Measurements from ENCODE around the gene ABCA5.

The ABCA5 gene

DNA sequence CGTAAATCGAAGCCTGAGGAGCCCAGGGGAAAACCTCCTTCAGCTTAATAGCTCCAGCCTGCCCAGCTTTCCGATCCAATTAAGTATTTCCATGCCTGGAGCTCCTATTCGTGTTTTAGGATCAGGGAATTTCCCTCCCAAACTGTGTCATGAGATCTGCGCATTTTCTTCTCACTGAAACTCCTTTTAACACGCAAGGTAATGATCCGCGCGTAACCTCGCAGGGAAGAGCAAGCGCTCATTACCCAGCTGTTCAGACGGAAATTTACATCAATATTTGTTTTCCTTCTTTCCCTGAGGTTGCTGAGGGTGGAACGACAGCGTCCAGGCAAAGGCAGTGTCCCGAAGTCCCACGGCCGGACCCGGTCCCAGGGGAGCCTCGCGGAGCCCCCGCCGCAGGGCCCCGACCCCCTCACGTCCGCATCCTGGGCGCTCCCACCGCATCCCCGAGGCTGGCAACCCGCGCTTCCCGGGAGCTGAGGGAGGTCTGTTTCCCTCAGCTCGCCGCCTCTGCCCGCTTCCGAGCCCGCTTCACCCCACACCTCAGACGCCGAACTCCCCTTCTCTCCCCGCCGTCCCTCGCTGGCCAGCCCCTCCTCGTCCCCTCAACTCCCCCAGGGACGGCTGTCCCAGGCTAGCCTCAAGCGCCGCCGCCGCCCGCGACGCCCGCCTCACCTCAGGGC is 415 bp downstream of the ABCA5 start:
- Histone ChIP-seq H3K27ac (replicated peaks) (peak overlapping the region; percentile 56), H3K27me3 (ENCODE audit: insufficient read depth, poor library complexity, severe bottlenecking) (no peaks in the 10 kb centered on the region), H3K4me3 (replicated peaks; ENCODE audit: insufficient read depth, low read length) (peak overlapping the region; percentile 70)
- peak in 1 of 2 experiments; percentile 2 for DNase-seq (ENCODE audit: low read depth in 1 of 2, low spot score in 1 of 2)
- TF ChIP-seq SPI1 (IDR thresholded peaks at IDR 0.05; ENCODE audit: borderline replicate concordance, low read depth) (no peak), POLR2AphosphoS5 (IDR thresholded peaks at IDR 0.05; ENCODE audit: low read depth) (no peak), GABPA (IDR thresholded peaks at IDR 0.05; ENCODE audit: low read depth) (no peak)
- TF ChIP-seq, protein P1, sequence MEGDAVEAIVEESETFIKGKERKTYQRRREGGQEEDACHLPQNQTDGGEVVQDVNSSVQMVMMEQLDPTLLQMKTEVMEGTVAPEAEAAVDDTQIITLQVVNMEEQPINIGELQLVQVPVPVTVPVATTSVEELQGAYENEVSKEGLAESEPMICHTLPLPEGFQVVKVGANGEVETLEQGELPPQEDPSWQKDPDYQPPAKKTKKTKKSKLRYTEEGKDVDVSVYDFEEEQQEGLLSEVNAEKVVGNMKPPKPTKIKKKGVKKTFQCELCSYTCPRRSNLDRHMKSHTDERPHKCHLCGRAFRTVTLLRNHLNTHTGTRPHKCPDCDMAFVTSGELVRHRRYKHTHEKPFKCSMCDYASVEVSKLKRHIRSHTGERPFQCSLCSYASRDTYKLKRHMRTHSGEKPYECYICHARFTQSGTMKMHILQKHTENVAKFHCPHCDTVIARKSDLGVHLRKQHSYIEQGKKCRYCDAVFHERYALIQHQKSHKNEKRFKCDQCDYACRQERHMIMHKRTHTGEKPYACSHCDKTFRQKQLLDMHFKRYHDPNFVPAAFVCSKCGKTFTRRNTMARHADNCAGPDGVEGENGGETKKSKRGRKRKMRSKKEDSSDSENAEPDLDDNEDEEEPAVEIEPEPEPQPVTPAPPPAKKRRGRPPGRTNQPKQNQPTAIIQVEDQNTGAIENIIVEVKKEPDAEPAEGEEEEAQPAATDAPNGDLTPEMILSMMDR (IDR thresholded peaks at IDR 0.05; ENCODE audit: insufficient read depth, low read length): no peak
- TF ChIP-seq, protein P2, sequence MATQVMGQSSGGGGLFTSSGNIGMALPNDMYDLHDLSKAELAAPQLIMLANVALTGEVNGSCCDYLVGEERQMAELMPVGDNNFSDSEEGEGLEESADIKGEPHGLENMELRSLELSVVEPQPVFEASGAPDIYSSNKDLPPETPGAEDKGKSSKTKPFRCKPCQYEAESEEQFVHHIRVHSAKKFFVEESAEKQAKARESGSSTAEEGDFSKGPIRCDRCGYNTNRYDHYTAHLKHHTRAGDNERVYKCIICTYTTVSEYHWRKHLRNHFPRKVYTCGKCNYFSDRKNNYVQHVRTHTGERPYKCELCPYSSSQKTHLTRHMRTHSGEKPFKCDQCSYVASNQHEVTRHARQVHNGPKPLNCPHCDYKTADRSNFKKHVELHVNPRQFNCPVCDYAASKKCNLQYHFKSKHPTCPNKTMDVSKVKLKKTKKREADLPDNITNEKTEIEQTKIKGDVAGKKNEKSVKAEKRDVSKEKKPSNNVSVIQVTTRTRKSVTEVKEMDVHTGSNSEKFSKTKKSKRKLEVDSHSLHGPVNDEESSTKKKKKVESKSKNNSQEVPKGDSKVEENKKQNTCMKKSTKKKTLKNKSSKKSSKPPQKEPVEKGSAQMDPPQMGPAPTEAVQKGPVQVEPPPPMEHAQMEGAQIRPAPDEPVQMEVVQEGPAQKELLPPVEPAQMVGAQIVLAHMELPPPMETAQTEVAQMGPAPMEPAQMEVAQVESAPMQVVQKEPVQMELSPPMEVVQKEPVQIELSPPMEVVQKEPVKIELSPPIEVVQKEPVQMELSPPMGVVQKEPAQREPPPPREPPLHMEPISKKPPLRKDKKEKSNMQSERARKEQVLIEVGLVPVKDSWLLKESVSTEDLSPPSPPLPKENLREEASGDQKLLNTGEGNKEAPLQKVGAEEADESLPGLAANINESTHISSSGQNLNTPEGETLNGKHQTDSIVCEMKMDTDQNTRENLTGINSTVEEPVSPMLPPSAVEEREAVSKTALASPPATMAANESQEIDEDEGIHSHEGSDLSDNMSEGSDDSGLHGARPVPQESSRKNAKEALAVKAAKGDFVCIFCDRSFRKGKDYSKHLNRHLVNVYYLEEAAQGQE (IDR thresholded peaks at IDR 0.05; ENCODE audit: insufficient replicate concordance, low read depth): no peak

DNA sequence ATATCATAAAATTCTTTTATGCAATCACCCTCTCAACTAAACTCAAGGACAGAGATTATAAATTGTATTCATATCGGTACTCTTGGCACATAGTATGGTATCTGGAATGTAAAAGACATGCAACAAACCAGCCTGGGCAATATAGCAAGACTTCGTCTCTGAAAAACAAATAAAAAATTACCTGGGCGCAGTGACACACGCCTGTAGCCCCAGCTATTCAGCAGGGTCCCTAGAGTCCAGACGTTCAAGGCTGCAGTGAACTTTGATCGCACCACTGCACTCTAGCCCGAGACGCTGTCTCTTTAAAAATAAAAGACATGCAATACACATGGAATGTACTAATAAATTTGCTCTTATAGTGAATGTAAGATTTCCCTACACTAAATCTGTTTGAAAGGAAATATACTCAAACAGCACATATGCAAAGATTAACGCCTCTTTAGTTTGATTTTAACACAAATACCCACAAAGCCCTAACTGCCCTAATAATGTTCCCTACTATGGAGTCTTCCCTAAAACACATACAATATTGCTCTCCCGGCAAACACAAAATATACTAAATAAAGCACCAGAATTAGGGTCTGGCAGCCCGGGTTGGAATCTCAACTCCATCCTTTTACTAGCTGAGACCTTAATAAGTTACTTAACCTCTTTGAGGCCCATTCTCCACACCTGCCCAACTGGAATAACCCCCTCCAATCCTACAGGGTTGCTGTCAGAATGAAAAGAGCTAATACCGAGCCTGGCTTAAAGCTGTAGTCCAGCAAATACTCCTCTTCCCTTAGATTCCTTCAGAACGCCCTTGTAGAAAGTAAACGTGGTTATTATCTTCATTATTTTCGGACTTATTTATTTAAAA is 1.2 kb downstream of the ABCA5 start:
- Histone ChIP-seq H3K4me3 (replicated peaks; ENCODE audit: insufficient read depth, low read length) (peak overlapping the region; percentile 70), H3K27ac (replicated peaks) (no peak overlapping the region; the same call in 1 of the 2 replicates), H3K27me3 (ENCODE audit: insufficient read depth, poor library complexity, severe bottlenecking) (no peaks in the 10 kb centered on the region)
- TF ChIP-seq GABPA (IDR thresholded peaks at IDR 0.05; ENCODE audit: low read depth) (no peak), SPI1 (IDR thresholded peaks at IDR 0.05; ENCODE audit: borderline replicate concordance, low read depth) (no peak), POLR2AphosphoS5 (IDR thresholded peaks at IDR 0.05; ENCODE audit: low read depth) (no peak)
- TF ChIP-seq, protein P2 (IDR thresholded peaks at IDR 0.05; ENCODE audit: insufficient replicate concordance, low read depth): no peak
- TF ChIP-seq, protein P1 (IDR thresholded peaks at IDR 0.05; ENCODE audit: insufficient read depth, low read length): no peak
- no peak for DNase-seq (ENCODE audit: low read depth in 1 of 2, low spot score in 1 of 2)

DNA sequence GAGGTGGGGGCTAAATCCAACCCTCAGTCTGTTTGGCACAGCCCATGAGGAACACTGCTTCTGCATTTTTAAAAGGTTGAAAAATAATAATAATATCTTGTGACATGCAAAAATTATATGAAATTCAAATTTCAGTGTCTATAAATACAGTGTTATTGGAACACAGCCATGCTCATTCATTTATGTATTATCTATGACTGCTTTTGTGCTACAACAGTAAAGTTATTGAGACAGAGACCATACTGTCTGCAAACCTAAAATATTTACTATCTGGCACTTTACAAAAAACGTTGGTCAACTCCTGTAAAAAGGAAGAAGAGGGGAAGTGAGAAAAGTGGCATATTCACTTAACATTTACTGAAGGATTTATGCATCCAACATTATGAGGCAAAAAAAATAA is 3.1 kb downstream of the ABCA5 start:
- DNase-seq (ENCODE audit: low read depth in 1 of 2, low spot score in 1 of 2): no peak
- H3K27me3 ChIP-seq (ENCODE audit: insufficient read depth, poor library complexity, severe bottlenecking): no peaks in the 10 kb centered on the region
- no peak overlapping the region for H3K27ac ChIP-seq (replicated peaks)
- no peak overlapping the region for H3K4me3 ChIP-seq (replicated peaks; ENCODE audit: insufficient read depth, low read length)
- TF ChIP-seq, protein P2 (IDR thresholded peaks at IDR 0.05; ENCODE audit: insufficient replicate concordance, low read depth): no peak
- no peak for TF ChIP-seq SPI1 (IDR thresholded peaks at IDR 0.05; ENCODE audit: borderline replicate concordance, low read depth)
- TF ChIP-seq POLR2AphosphoS5 (IDR thresholded peaks at IDR 0.05; ENCODE audit: low read depth): no peak
- TF ChIP-seq, protein P1 (IDR thresholded peaks at IDR 0.05; ENCODE audit: insufficient read depth, low read length): no peak
- TF ChIP-seq GABPA (IDR thresholded peaks at IDR 0.05; ENCODE audit: low read depth): no peak

Measured in HL-60 (cell line).